K562 (cell line): Measurements from ENCODE around the gene TSC22D1. TPM values are rescaled to one million over a fixed set of nuclear protein-coding genes. Genes with fewer than 3 reads are reported as not detected.

Source experiments
- ATAC-seq: fragments of 200-7000 bp; cut with Tn5 transposase; 3 replicates; pipeline ENCODE4 v1.9.1; 2020; ENCODE audit warnings: moderate library complexity
- BruUV-seq: library from RNA; stranded (reverse); fragments of 400-500 nt; replicated peaks from 2 replicates; lab custom pipeline; 2021; lab: Mats Ljungman, UMichigan
- CTCF ChIA-PET: fragments of 300-600 bp; formaldehyde crosslinking; extraction: SDS; loops from one replicate; lab custom pipeline; 2021; ENCODE audit warnings: low intra/inter-chr PET ratio; lab: Yijun Ruan, JAX
- POLR2A ChIA-PET: fragments of 300-600, 350-650 bp; sonication (Branson Sonifier 250); formaldehyde crosslinking; extraction: SDS; loops from one replicate; lab custom pipeline; 2021; ENCODE audit warnings: antibody characterized with exemption, inconsistent platforms; lab: Yijun Ruan, JAX
- DNase-seq, 4 experiments: peaks; one replicate each; pipeline versions ENCODE4 v3.0.0 to v3.0.0-alpha.2; 2011 to 2018; ENCODE audit warnings: low spot score in 3 of 4, mixed read lengths in 3 of 4; ENCODE audit errors: extremely low read depth in 1 of 4
- FAIRE-seq: peaks from 2 replicates; lab custom pipeline; 2011; peaks lifted over from hg19 to GRCh38; lab: Jason Lieb, UNC
- H2AFZ ChIP-seq: 2 replicates; pipeline ENCODE4 v1.6.0; 2011; ENCODE audit warnings: low read depth, low read length, control low read depth, inconsistent platforms
- H3K27ac ChIP-seq: fragments of 200-600 bp; 3 replicates; pipeline ENCODE4 v1.8.0; 2011; ENCODE audit warnings: low read depth, mild to moderate bottlenecking, control low read depth, inconsistent platforms, low read length, moderate library complexity, mixed read lengths; ENCODE audit errors: extremely low read depth
- H3K27me3 ChIP-seq, 2 experiments: fragments of 300-600 bp in 1 of 2; 2 replicates in 1 of 2; 3 replicates in 1 of 2; pipeline versions ENCODE4 v1.6.0 to v1.8.0; 2011; ENCODE audit warnings: inconsistent platforms in 2 of 2, low read length in 2 of 2, mild to moderate bottlenecking in 1 of 2, mixed read lengths in 1 of 2, moderate library complexity in 1 of 2; ENCODE audit not compliant: control insufficient read depth in 2 of 2, insufficient read depth in 2 of 2
- H3K36me3 ChIP-seq: fragments of 300-600 bp; 3 replicates; pipeline ENCODE4 v1.8.0; 2011; ENCODE audit warnings: mild to moderate bottlenecking, low read length, inconsistent platforms; ENCODE audit not compliant: control insufficient read depth, insufficient read depth
- H3K4me1 ChIP-seq, 2 experiments: fragments of 200-600 bp in 1 of 2; replicated peaks in 1 of 2; 2 replicates in 1 of 2; 3 replicates in 1 of 2; pipeline versions ENCODE4 v1.5.1 to v1.8.0; 2011; ENCODE audit warnings: inconsistent platforms in 2 of 2, low read length in 2 of 2, mild to moderate bottlenecking in 1 of 2, mixed read lengths in 1 of 2, moderate library complexity in 1 of 2; ENCODE audit not compliant: control insufficient read depth in 2 of 2, insufficient read depth in 2 of 2
- H3K4me2 ChIP-seq: 2 replicates; pipeline ENCODE4 v1.6.1; 2011; ENCODE audit warnings: low read length, control low read depth, inconsistent platforms, mixed read lengths; ENCODE audit not compliant: insufficient read depth
- H3K4me3 ChIP-seq: fragments of 200-600 bp; sonication (generic), shearing (Covaris generic); 2 replicates; pipeline ENCODE4 v1.5.1; 2016; ENCODE audit warnings: control low read depth, inconsistent platforms
- H3K79me2 ChIP-seq: fragments of 200-600 bp; 3 replicates; pipeline ENCODE4 v1.8.0; 2011; ENCODE audit warnings: low read length, inconsistent platforms; ENCODE audit not compliant: control insufficient read depth, insufficient read depth
- H3K9ac ChIP-seq, 2 experiments: 2 replicates each; pipeline versions ENCODE4 v1.6.0 to v1.6.1; 2011; ENCODE audit warnings: low read depth in 2 of 2, low read length in 2 of 2, control low read depth in 1 of 2, inconsistent platforms in 1 of 2, mild to moderate bottlenecking in 1 of 2, mixed read lengths in 1 of 2; ENCODE audit not compliant: insufficient read depth in 1 of 2
- H3K9me1 ChIP-seq: one replicate; pipeline ENCODE4 v1.6.0; 2011; ENCODE audit warnings: inconsistent platforms, mild to moderate bottlenecking, low read length, moderate library complexity; ENCODE audit not compliant: control insufficient read depth, insufficient read depth
- H3K9me3 ChIP-seq: replicated peaks from 2 replicates; pipeline ENCODE4 v1.5.1; 2011; ENCODE audit warnings: low read depth, low read length, inconsistent platforms; ENCODE audit not compliant: control insufficient read depth, insufficient read depth
- H4K20me1 ChIP-seq: replicated peaks from 2 replicates; pipeline ENCODE4 v1.6.1; 2011; ENCODE audit warnings: low read length, inconsistent platforms, mixed read lengths; ENCODE audit not compliant: control insufficient read depth, insufficient read depth
- BRF1 ChIP-seq: IDR thresholded peaks from 3 replicates; pipeline ENCODE4 v1.6.1; 2011; ENCODE audit warnings: borderline replicate concordance, mild to moderate bottlenecking; ENCODE audit not compliant: insufficient read length; ENCODE audit errors: extremely low read depth
- CBFA2T3 ChIP-seq: fragments of 450-650 bp; IDR thresholded peaks from 2 replicates; pipeline ENCODE4 v1.6.1; 2017
- CBFB ChIP-seq: sonication (generic); formaldehyde crosslinking; IDR thresholded peaks from 2 replicates; pipeline ENCODE4 v1.4.0; 2020; ENCODE audit warnings: mild to moderate bottlenecking, missing genetic modification reagents
- COPS2 ChIP-seq: fragments of 450-650 bp; conservative IDR thresholded peaks from 2 replicates; pipeline ENCODE4 v1.6.1; 2016; ENCODE audit warnings: mild to moderate bottlenecking, moderate library complexity
- CREB3L1 ChIP-seq: fragments of 450-650 bp; IDR thresholded peaks from 2 replicates; pipeline ENCODE4 v1.6.1; 2014; ENCODE audit warnings: low read depth, mild to moderate bottlenecking, moderate library complexity, borderline replicate concordance
- HCFC1 ChIP-seq: IDR thresholded peaks from 2 replicates; pipeline ENCODE4 v1.6.1; 2012; ENCODE audit warnings: low read depth, low read length, improper control_type of control experiment
- POLR2B ChIP-seq: fragments of 450-650 bp; IDR thresholded peaks from 2 replicates; pipeline ENCODE4 v1.6.1; 2018; ENCODE audit warnings: low read depth; ENCODE audit not compliant: partially characterized antibody
- SIX5 ChIP-seq, 2 experiments: IDR thresholded peaks; 2 replicates each; pipeline ENCODE4 v1.6.1; 2011; ENCODE audit warnings: low read length in 2 of 2, borderline replicate concordance in 1 of 2, low read depth in 1 of 2, mild to moderate bottlenecking in 1 of 2, moderate library complexity in 1 of 2; ENCODE audit not compliant: insufficient read depth in 1 of 2
- ZNF12 ChIP-seq: sonication (generic); formaldehyde crosslinking; IDR thresholded peaks from 2 replicates; pipeline ENCODE4 v1.4.0; 2020; ENCODE audit warnings: mild to moderate bottlenecking, missing genetic modification reagents
- ZNF695 ChIP-seq: fragments of 450-650 bp; formaldehyde crosslinking; IDR thresholded peaks from 2 replicates; pipeline ENCODE4 v1.4.0; 2020; ENCODE audit warnings: mild to moderate bottlenecking, moderate library complexity
- WGBS: fragments of 100-300 bp; shearing (Covaris generic); methylation state at CpG from one replicate; pipeline ENCODE4 v1.1.6; 2016; ENCODE audit warnings: low coverage, mixed read lengths; ENCODE audit not compliant: insufficient coverage; ENCODE audit errors: missing lambda C conversion rate; 5-methylcytosine and 5-hydroxymethylcytosine counted together
- in situ Hi-C: fragments of 300-500 bp; cut with MboI; formaldehyde crosslinking; loops from 4 replicates; pipeline ENCODE4 v1.15.0; 2018; ENCODE audit warnings: inconsistent platforms, mixed read lengths
- intact Hi-C: fragments of 100-400 bp; cut with micrococcal nuclease; formaldehyde crosslinking; loops from 2 replicates; pipeline ENCODE4 v1.14.2; 2022
- polyA plus RNA-seq, 8 experiments: library from polyadenylated mRNA; depleted of rRNA in 4 of 8; stranded (reverse) in 5 of 8; unstranded in 3 of 8; fragments of >200 nt; fragmentation: Nextera tagmentation in 2 of 8; fragmentation: Illumina TruSeq in 1 of 8; extraction: Ambion mirVana in 2 of 8; extraction: Trizol in 1 of 8; gene quantifications; 2 replicates each; pipeline versions ENCODE4 v1.2.1 to v1.2.3, GENCODE V29; 2011 to 2014; ENCODE audit warnings: inconsistent platforms in 1 of 8, missing spikeins in 1 of 8
- total RNA-seq, 7 experiments: library from RNA; depleted of rRNA in 6 of 7; stranded (reverse); fragments of >200 nt in 6 of 7; fragmentation: Illumina TruSeq in 2 of 7; extraction: Trizol in 2 of 7; gene quantifications; 2 replicates each; pipeline versions ENCODE4 v1.2.1 to v1.2.3, GENCODE V29; 2011 to 2021; ENCODE audit warnings: low replicate concordance in 1 of 7

Gene TSC22D1
- total and polyA plus RNA-seq, 9 of the 15 experiments (the other 6 are each of a cell fraction or from before 2014, with no cell fraction given), result 2.6 to 19.8 (median 8.4) TPM

DNA sequence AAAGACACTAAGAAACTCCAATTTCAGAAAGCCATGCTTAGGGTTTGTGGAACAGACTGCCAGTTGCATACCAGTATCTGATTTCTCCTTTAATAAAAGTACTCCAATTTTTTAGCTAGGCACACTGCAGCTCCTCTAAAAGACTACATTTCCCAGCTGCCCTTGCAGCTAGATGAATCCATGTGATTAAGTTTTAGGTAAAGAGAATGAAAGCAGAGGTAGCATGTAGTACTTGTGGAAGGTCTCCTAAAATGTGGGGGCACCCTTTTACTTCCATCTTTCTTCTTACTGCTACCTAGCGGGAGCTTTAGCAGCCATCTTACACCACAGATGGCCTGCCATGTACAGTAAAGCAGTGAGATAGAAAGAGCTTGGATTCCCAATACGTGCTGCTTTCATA, 33.0 kb upstream of the TSC22D1 start:
- no peak for FAIRE-seq
- H3K27ac ChIP-seq, result no peak overlapping the region
- no peak overlapping the region for H3K4me3 ChIP-seq
- H3K9ac ChIP-seq, result no peak overlapping the region
- H3K9me3 ChIP-seq, result no peaks in the 10 kb centered on the region
- H3K9me1 ChIP-seq, result no peaks in the 10 kb centered on the region
- no peak overlapping the region for H3K4me2 ChIP-seq
- BruUV-seq, result no TSS peak
- ChIA-PET POLR2A (interaction anchor here (0.8 kb wide), 1 partner anchor 9 kb away, joined by 4 read pairs; no protein-coding TSS in a partner anchor), CTCF (no interaction called here)
- H3K27me3 ChIP-seq, result no peaks in the 10 kb centered on the region; a peak in 1 of 5 replicates
- H3K36me3 ChIP-seq, result no peaks in the 10 kb centered on the region
- intact Hi-C loops, result no loop called here
- in situ Hi-C loops, result no loop called here
- no peak for DNase-seq
- H4K20me1 ChIP-seq, result no peaks in the 10 kb centered on the region
- no peaks in the 10 kb centered on the region for H3K4me1 ChIP-seq
- no peak for ATAC-seq
- no peaks in the 10 kb centered on the region for H3K79me2 ChIP-seq
- H2AFZ ChIP-seq, result no peak overlapping the region
- WGBS, result 6% methylated on average over 2 of the region's 2 CpGs
- peak; percentile 70 for TF ChIP-seq HCFC1
- no peak for TF ChIP-seq POLR2B
- no peak for TF ChIP-seq ZNF12 (CRISPR knock-in tag)
- no peak for TF ChIP-seq CBFA2T3
- 0 out of 4 replicates have a peak, but pooled peaks of 1 of the 2 experiments have one; percentile 7 for TF ChIP-seq SIX5 (IDR thresholded peaks at IDR 0.05; ENCODE audit: borderline replicate concordance in 1 of 2, insufficient read depth in 1 of 2, low read depth in 1 of 2, low read length in 2 of 2)

DNA sequence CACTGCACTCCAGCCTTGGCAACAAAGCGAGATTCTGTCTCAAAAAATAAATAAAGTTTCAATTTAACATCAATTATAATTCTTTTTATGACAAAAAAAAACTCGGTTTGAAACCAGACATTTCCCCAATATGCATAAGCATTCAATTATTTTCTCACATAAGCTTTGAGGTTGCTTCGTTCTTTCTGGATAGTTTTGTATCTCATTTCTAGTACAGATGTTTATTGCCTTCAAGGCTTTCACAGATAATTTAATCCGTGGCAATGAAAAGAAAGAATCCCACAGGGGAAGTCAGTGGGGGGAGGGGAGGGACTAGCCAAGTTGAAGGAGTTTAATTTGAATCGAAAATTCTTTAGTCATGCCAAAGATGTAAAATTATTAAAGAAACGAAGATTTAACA, 29.6 kb upstream of the TSC22D1 start:
- BruUV-seq, result no TSS peak
- no peak overlapping the region for H3K9ac ChIP-seq
- H2AFZ ChIP-seq, result no peak overlapping the region
- ATAC-seq, result no peak
- no peak overlapping the region for H3K4me2 ChIP-seq
- H3K27ac ChIP-seq, result no peak overlapping the region
- H4K20me1 ChIP-seq, result no peaks in the 10 kb centered on the region
- TF ChIP-seq BRF1, result no peak
- no peak for TF ChIP-seq CBFB (CRISPR knock-in tag)
- TF ChIP-seq ZNF695, result no peak
- no peak for TF ChIP-seq CREB3L1
- no peak for TF ChIP-seq COPS2
- ChIA-PET POLR2A (no interaction called here), CTCF (no interaction called here)
- no peak overlapping the region for H3K4me3 ChIP-seq
- H3K27me3 ChIP-seq, result no peaks in the 10 kb centered on the region; a peak in 1 of 5 replicates
- FAIRE-seq, result no peak
- H3K4me1 ChIP-seq, result no peaks in the 10 kb centered on the region
- DNase-seq, result no peak
- no peaks in the 10 kb centered on the region for H3K79me2 ChIP-seq
- H3K9me3 ChIP-seq, result no peaks in the 10 kb centered on the region
- intact Hi-C loops, result no loop called here
- H3K36me3 ChIP-seq, result no peaks in the 10 kb centered on the region
- WGBS, result 0% methylated on average over 4 of the region's 6 CpGs
- H3K9me1 ChIP-seq, result no peaks in the 10 kb centered on the region
- in situ Hi-C loops, result no loop called here
